GM12878 (cell line): ENCODE results near the gene PLA2G6. TPM values are rescaled to one million over a fixed set of nuclear protein-coding genes. Genes with fewer than 3 reads are reported as not detected.

Source experiments
- ATAC-seq: fragments of 200-7000 bp; cut with Tn5 transposase; 3 replicates; pipeline ENCODE4 v1.9.1; 2020; ENCODE audit warnings: mild to moderate bottlenecking, moderate library complexity
- BruUV-seq: library from RNA; stranded (reverse); fragments of 400-500 nt; replicated peaks from 2 replicates; lab custom pipeline; 2021; lab: Mats Ljungman, UMichigan
- CTCF ChIA-PET: fragments of 300-600 bp; sonication (Branson Sonifier 250); formaldehyde crosslinking; extraction: SDS; loops from one replicate; lab custom pipeline; 2021; ENCODE audit warnings: inconsistent platforms; lab: Yijun Ruan, JAX
- POLR2A ChIA-PET: fragments of 350-600 bp; formaldehyde crosslinking; extraction: SDS; loops from one replicate; lab custom pipeline; 2021; ENCODE audit warnings: inconsistent platforms; lab: Charles Lee
- RAD21 ChIA-PET: fragments of 300-600 bp; sonication (Branson Sonifier 250); formaldehyde crosslinking; loops from one replicate; lab custom pipeline; 2023; ENCODE audit warnings: antibody characterized with exemption; ENCODE audit not compliant: unreplicated experiment; lab: Charles Lee
- SMC1A ChIA-PET: fragments of 300-600 bp; sonication (Branson Sonifier 250); formaldehyde crosslinking; loops from one replicate; lab custom pipeline; 2023; ENCODE audit not compliant: unreplicated experiment, uncharacterized antibody; lab: Charles Lee
- DNase-seq: peaks from one replicate; pipeline ENCODE4 v3.0.0-alpha.2; 2011; ENCODE audit warnings: low read depth, low spot score
- FAIRE-seq: peaks from 3 replicates; lab custom pipeline; 2011; peaks lifted over from hg19 to GRCh38; lab: Jason Lieb, UNC
- H2AFZ ChIP-seq: 2 replicates; pipeline ENCODE4 v1.6.0; 2011; ENCODE audit warnings: low read depth, low read length, control low read depth; ENCODE audit not compliant: control insufficient read depth
- H3K27ac ChIP-seq: 2 replicates; pipeline ENCODE4 v1.5.1; 2011; ENCODE audit warnings: control low read depth; ENCODE audit not compliant: control insufficient read depth, insufficient read depth
- H3K27me3 ChIP-seq, 2 experiments: replicated peaks in 1 of 2; 2 replicates each; pipeline versions ENCODE4 v1.6.0 to v1.6.1; 2011; ENCODE audit warnings: low read length in 1 of 2; ENCODE audit not compliant: control insufficient read depth in 2 of 2, insufficient read depth in 2 of 2
- H3K36me3 ChIP-seq, 2 experiments: 2 replicates each; pipeline ENCODE4 v1.5.1; 2011; ENCODE audit warnings: low read length in 1 of 2; ENCODE audit not compliant: control insufficient read depth in 2 of 2, insufficient read depth in 2 of 2
- H3K4me1 ChIP-seq: 2 replicates; pipeline ENCODE4 v1.6.1; 2011; ENCODE audit warnings: mild to moderate bottlenecking, low read length, moderate library complexity, mixed read lengths; ENCODE audit not compliant: control insufficient read depth, insufficient read depth
- H3K4me2 ChIP-seq: 2 replicates; pipeline ENCODE4 v1.6.0; 2011; ENCODE audit warnings: control low read depth; ENCODE audit not compliant: control insufficient read depth, insufficient read depth
- H3K4me3 ChIP-seq: fragments of 200-600 bp; sonication (generic); 2 replicates; pipeline ENCODE4 v1.5.1; 2016
- H3K79me2 ChIP-seq: 2 replicates; pipeline ENCODE4 v1.6.0; 2011; ENCODE audit warnings: low read length; ENCODE audit not compliant: control insufficient read depth, insufficient read depth
- H3K9ac ChIP-seq: 2 replicates; pipeline ENCODE4 v1.8.0; 2011; ENCODE audit warnings: low read length, control low read depth, mixed read lengths; ENCODE audit not compliant: control insufficient read depth, insufficient read depth
- H3K9me3 ChIP-seq: replicated peaks from 3 replicates; pipeline ENCODE4 v1.5.1; 2011; ENCODE audit warnings: mild to moderate bottlenecking, low read length; ENCODE audit not compliant: control insufficient read depth, insufficient read depth
- H4K20me1 ChIP-seq: 2 replicates; pipeline ENCODE4 v1.6.0; 2011; ENCODE audit not compliant: control insufficient read depth, insufficient read depth
- CTCF ChIP-seq, 3 experiments: IDR thresholded peaks in 2 of 3; conservative IDR thresholded peaks in 1 of 3; 2 replicates each; pipeline ENCODE4 v1.5.1; 2011; ENCODE audit warnings: low read depth in 3 of 3, low read length in 3 of 3, mild to moderate bottlenecking in 3 of 3, control low read depth in 2 of 3, moderate library complexity in 2 of 3, inconsistent platforms in 1 of 3, mixed read lengths in 1 of 3; ENCODE audit not compliant: control insufficient read depth in 2 of 3, insufficient read depth in 1 of 3; ENCODE audit errors: extremely low read depth in 1 of 3
- CUX1 ChIP-seq: IDR thresholded peaks from 2 replicates; pipeline ENCODE4 v1.6.1; 2012; ENCODE audit warnings: improper control_type of control experiment, low read depth, low read length; ENCODE audit not compliant: insufficient replicate concordance
- EGR1 ChIP-seq, 2 experiments: IDR thresholded peaks; 1 replicate in 1 of 2; 2 replicates in 1 of 2; pipeline ENCODE4 v1.6.1; 2011 to 2012; ENCODE audit warnings: low read depth in 2 of 2, low read length in 2 of 2, borderline replicate concordance in 1 of 2, mild to moderate bottlenecking in 1 of 2, moderate library complexity in 1 of 2
- IRF4 ChIP-seq: IDR thresholded peaks from 2 replicates; pipeline ENCODE4 v1.6.1; 2011; ENCODE audit warnings: low read depth, low read length
- POLR2A ChIP-seq: IDR thresholded peaks from 2 replicates; pipeline ENCODE4 v1.6.1; 2011; ENCODE audit warnings: low read depth, mild to moderate bottlenecking, low read length
- RAD21 ChIP-seq: IDR thresholded peaks from 2 replicates; pipeline ENCODE4 v1.6.1; 2011; ENCODE audit warnings: mild to moderate bottlenecking, low read depth, low read length, moderate library complexity; ENCODE audit not compliant: insufficient read depth
- SKIL ChIP-seq: fragments of 450-650 bp; IDR thresholded peaks from 2 replicates; pipeline ENCODE4 v1.6.1; 2017; ENCODE audit warnings: mild to moderate bottlenecking, low read depth, inconsistent platforms; ENCODE audit not compliant: poor library complexity, severe bottlenecking
- TCF12 ChIP-seq: IDR thresholded peaks from 2 replicates; pipeline ENCODE4 v1.6.1; 2011; ENCODE audit warnings: low read depth, mild to moderate bottlenecking, low read length
- WRNIP1 ChIP-seq: IDR thresholded peaks from 2 replicates; pipeline ENCODE4 v1.6.1; 2011; ENCODE audit warnings: low read depth, low read length, improper control_type of control experiment, borderline replicate concordance
- ZBED1 ChIP-seq: IDR thresholded peaks from 2 replicates; pipeline ENCODE4 v1.6.1; 2016; ENCODE audit warnings: borderline replicate concordance
- WGBS: methylation state at CpG from one replicate; pipeline ENCODE4 v1.1.6; 2016; ENCODE audit warnings: low lambda C conversion rate; ENCODE audit not compliant: insufficient replicate concordance, insufficient coverage; ENCODE audit errors: missing lambda C conversion rate; 5-methylcytosine and 5-hydroxymethylcytosine counted together
- in situ Hi-C: fragments of 300-500 bp; cut with MboI; formaldehyde crosslinking; loops from 9 replicates; pipeline ENCODE4 v1.14.3; 2018; ENCODE audit warnings: mixed read lengths
- intact Hi-C: fragments of 100-400 bp; cut with micrococcal nuclease; formaldehyde crosslinking; loops from one replicate; pipeline ENCODE4 v1.14.2; 2022; ENCODE audit not compliant: unreplicated experiment
- polyA plus RNA-seq, 11 experiments: library from polyadenylated mRNA; depleted of rRNA in 4 of 11; unstranded in 6 of 11; stranded (reverse) in 5 of 11; fragments of >200 nt; fragmentation: Nextera tagmentation in 4 of 11; fragmentation: Illumina TruSeq in 1 of 11; extraction: Ambion mirVana in 4 of 11; extraction: Trizol in 1 of 11; gene quantifications; 1 replicate in 1 of 11; 2 replicates in 10 of 11; pipeline versions ENCODE4 v1.2.1 to v1.2.3, GENCODE V29; 2011 to 2016; ENCODE audit warnings: inconsistent platforms in 2 of 11, missing spikeins in 2 of 11, low read depth in 1 of 11
- total RNA-seq, 4 experiments: library from RNA; depleted of rRNA in 3 of 4; stranded (reverse); fragments of >200 nt in 3 of 4; fragmentation: Illumina TruSeq in 1 of 4; extraction: Trizol in 1 of 4; gene quantifications; 2 replicates each; pipeline versions ENCODE4 v1.2.1 to v1.2.3, GENCODE V29; 2013 to 2021

PLA2G6 gene
- total and polyA plus RNA-seq, 10 of the 15 experiments (the other 5 are each of a cell fraction or from before 2014, with no cell fraction given) = 0.15 to 42.2 (median 15.8) TPM

GRCh38 chr22:38129021-38129420 lies 52.6 kb downstream of the PLA2G6 start:
- SMC1A ChIA-PET = interaction anchor here (1.5 kb wide), 1 partner anchor 61 kb away, joined by 3 read pairs; no protein-coding TSS in a partner anchor
- CTCF ChIA-PET = interaction anchor here (0.6 kb wide), 1 partner anchor 74 kb away, joined by 5 read pairs; no protein-coding TSS in a partner anchor
- no peaks in the 10 kb centered on the region for H3K4me1 ChIP-seq
- no peak overlapping the region for H3K4me2 ChIP-seq
- ATAC-seq = no peak
- no peaks in the 10 kb centered on the region for H3K9me3 ChIP-seq
- peaks cover 3 to 4% of the 10 kb centered on the region in 2 experiments; a peak in 3 of 4 replicates for H3K36me3 ChIP-seq
- 80% methylated on average over 9 of the region's 10 CpGs for WGBS
- intact Hi-C loops (no loop called here), in situ Hi-C loops (no loop called here)
- no peaks in the 10 kb centered on the region for H3K27me3 ChIP-seq
- no TSS peak for BruUV-seq
- TF ChIP-seq TCF12 (no peak), SKIL (no peak), RAD21 (no peak), IRF4 (no peak), CTCF (IDR thresholded peaks at IDR 0.05 in 2 of 3, conservative IDR thresholded peaks at IDR 0.05 in 1 of 3; ENCODE audit: control insufficient read depth in 2 of 3, extremely low read depth in 1 of 3, insufficient read depth in 1 of 3, low read depth in 3 of 3, low read length in 3 of 3) (no peak), EGR1 (IDR thresholded peaks at IDR 0.05; ENCODE audit: borderline replicate concordance in 1 of 2, low read depth in 2 of 2, low read length in 2 of 2) (no peak), WRNIP1 (no peak), POLR2A (no peak), CUX1 (no peak), ZBED1 (no peak)
- no peak overlapping the region for H3K9ac ChIP-seq
- FAIRE-seq = no peak
- POLR2A ChIA-PET = no interaction called here
- no peaks in the 10 kb centered on the region for H3K79me2 ChIP-seq
- RAD21 ChIA-PET = no interaction called here
- H3K4me3 ChIP-seq = no peak overlapping the region
- no peak overlapping the region for H2AFZ ChIP-seq
- DNase-seq = no peak
- no peak overlapping the region for H3K27ac ChIP-seq
- no peaks in the 10 kb centered on the region for H4K20me1 ChIP-seq
